GM12873 (cell line): ENCODE data around the gene SLC6A9.

Experiments
- CTCF ChIP-seq: IDR thresholded peaks from 2 replicates; pipeline ENCODE4 v1.5.1; 2012; ENCODE audit warnings: low read depth, mild to moderate bottlenecking, moderate library complexity, low read length, control low read depth; ENCODE audit not compliant: insufficient read depth; ENCODE audit errors: missing control alignments

The SLC6A9 gene

GRCh38 chr1:43980255-43981134, 50.8 kb downstream of the SLC6A9 start:
- TF ChIP-seq CTCF: no peak

- TF ChIP-seq CTCF: no peak
Measured at GRCh38 chr1:43979528-43980254, 51.6 kb downstream of the SLC6A9 start.

GRCh38 chr1:43979261-43979527, 52.1 kb downstream of the SLC6A9 start:
- no peak for TF ChIP-seq CTCF

- no peak for TF ChIP-seq CTCF
Measured at GRCh38 chr1:43978551-43979260, 52.6 kb downstream of the SLC6A9 start, which contains the start of gene B4GALT2. B4GALT2 (plus strand) TSS chr1:43979210; CDS start chr1:43981161, 1,951 bp downstream.

GRCh38 chr1:43978264-43978550, 53.1 kb downstream of the SLC6A9 start:
- TF ChIP-seq CTCF: no peak

- no peak for TF ChIP-seq CTCF
Measured at GRCh38 chr1:43977376-43978263, 53.6 kb downstream of the SLC6A9 start.
